Measurements from ENCODE around the gene FASLG.

FASLG gene

DNA sequence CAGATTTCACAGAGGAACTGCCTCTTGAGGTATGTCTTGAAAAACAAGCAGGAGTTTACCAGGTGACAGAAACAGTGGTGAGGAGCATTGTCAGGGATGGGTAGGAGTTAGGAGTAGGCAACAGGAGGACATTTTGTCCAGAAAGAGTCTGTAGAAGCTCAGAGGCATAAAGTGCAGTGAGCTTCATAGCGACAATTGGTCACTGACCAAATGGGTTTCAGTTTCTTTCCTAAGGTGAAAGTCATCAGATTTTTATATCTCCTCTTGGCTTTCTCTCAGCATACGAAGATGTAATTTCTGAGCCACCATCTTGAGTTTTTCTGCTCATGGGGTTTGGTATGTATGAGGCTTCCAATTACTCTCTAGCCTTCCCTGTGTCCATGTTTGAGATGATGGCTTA lies 29.3 kb upstream of the FASLG start:
- TF ChIP-seq L3MBTL2 (conservative IDR thresholded peaks at IDR 0.05) (no peak), SUZ12 (IDR thresholded peaks at IDR 0.05) (no peak), FOXK2 (IDR thresholded peaks at IDR 0.05) (no peak), FOXM1 (IDR thresholded peaks at IDR 0.05; ENCODE audit: borderline replicate concordance) (no peak), NFRKB (IDR thresholded peaks at IDR 0.05) (no peak), SP1 (IDR thresholded peaks at IDR 0.05) (no peak), ARNT (IDR thresholded peaks at IDR 0.05) (no peak), BHLHE40 (IDR thresholded peaks at IDR 0.05; ENCODE audit: borderline replicate concordance) (no peak), FOXA1 (IDR thresholded peaks at IDR 0.05) (no peak)
- TF ChIP-seq, protein P1, sequence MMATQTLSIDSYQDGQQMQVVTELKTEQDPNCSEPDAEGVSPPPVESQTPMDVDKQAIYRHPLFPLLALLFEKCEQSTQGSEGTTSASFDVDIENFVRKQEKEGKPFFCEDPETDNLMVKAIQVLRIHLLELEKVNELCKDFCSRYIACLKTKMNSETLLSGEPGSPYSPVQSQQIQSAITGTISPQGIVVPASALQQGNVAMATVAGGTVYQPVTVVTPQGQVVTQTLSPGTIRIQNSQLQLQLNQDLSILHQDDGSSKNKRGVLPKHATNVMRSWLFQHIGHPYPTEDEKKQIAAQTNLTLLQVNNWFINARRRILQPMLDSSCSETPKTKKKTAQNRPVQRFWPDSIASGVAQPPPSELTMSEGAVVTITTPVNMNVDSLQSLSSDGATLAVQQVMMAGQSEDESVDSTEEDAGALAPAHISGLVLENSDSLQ (IDR thresholded peaks at IDR 0.05) = no peak
- POLR2A ChIA-PET = no interaction called here
- CTCF ChIA-PET = no interaction called here
- no peak for DNase-seq (ENCODE audit: extremely low spot score)

DNA sequence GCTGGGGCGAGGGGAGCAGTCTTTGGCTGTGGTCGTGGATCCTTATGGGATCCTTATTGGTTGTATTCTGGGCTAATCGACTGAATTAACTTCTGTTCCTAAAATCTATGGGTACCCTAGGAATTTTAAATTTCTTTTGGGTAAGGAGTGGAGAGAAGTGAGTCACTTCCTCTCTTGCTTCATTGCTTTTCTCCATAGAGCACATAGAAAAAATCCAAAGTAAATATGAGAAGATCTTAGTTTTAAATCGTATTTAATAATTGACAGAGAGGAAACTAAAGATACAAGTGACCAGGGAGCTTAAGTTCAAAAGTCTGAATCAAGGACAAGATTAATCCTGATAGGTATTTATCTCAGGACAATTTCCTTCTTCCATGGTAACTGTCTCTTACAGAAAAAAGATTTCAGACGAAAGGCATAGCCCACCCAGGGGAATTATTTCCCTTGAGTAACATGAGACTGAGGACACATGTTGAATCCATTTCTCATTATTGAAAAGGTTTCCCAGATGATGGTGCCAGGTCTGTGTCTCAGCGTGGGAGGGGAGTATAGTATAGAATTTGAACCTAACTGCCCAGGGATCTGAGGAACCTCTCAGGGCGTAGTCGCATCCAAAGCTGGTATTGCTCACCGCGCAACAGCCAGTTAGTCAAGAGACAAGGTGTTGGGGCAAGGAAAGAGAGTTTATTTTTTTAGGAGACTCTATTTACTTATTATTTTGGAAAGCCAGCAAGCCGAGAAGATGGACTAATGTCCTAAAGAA lies 28.7 kb upstream of the FASLG start:
- POLR2A ChIA-PET = no interaction called here

DNA sequence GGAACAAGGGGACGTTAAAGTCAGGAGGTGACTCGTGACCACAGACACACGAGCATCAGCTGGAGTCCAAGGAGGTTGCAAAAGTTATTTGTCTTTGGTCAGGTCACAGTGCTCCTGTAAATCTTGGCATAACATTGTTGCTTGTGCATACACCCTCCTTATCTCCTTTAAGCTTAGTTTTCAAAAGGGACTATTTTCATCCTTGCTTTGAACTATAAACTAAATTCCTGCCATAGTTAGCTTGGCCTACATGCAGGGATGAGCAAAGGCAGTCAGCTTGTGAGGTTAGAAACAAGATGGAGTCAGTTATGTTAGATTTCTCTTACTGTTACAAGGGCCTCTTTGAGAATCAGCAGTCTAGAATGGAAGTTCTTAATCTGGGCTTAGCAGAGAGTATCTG lies 28.0 kb upstream of the FASLG start:
- CTCF ChIA-PET = no interaction called here
- TF ChIP-seq ARNT (IDR thresholded peaks at IDR 0.05) (no peak), SUZ12 (IDR thresholded peaks at IDR 0.05) (no peak), CTBP1 (IDR thresholded peaks at IDR 0.05; ENCODE audit: borderline replicate concordance) (no peak), FOXK2 (IDR thresholded peaks at IDR 0.05) (no peak), HDGF (IDR thresholded peaks at IDR 0.05; ENCODE audit: borderline replicate concordance) (no peak), BHLHE40 (IDR thresholded peaks at IDR 0.05; ENCODE audit: borderline replicate concordance) (no peak), FOXA1 (IDR thresholded peaks at IDR 0.05) (no peak), FOXM1 (IDR thresholded peaks at IDR 0.05; ENCODE audit: borderline replicate concordance) (no peak), ZNF384 (IDR thresholded peaks at IDR 0.05) (no peak), ELF4 (IDR thresholded peaks at IDR 0.05) (no peak), LEF1 (IDR thresholded peaks at IDR 0.05; ENCODE audit: borderline replicate concordance) (no peak), L3MBTL2 (conservative IDR thresholded peaks at IDR 0.05) (no peak), NFRKB (IDR thresholded peaks at IDR 0.05) (no peak), TARDBP (IDR thresholded peaks at IDR 0.05) (no peak)
- TF ChIP-seq, protein P1 (IDR thresholded peaks at IDR 0.05) = no peak
- no peak for DNase-seq (ENCODE audit: extremely low spot score)
- POLR2A ChIA-PET = no interaction called here

More for the DNA sequence above, 28.7 kb upstream of the FASLG start:
- CTCF ChIA-PET = no interaction called here
- DNase-seq (ENCODE audit: extremely low spot score) = no peak
- no peak for TF ChIP-seq LEF1 (IDR thresholded peaks at IDR 0.05; ENCODE audit: borderline replicate concordance)
- TF ChIP-seq SP1 (IDR thresholded peaks at IDR 0.05) = no peak
- TF ChIP-seq TARDBP (IDR thresholded peaks at IDR 0.05) = no peak
- no peak for TF ChIP-seq BHLHE40 (IDR thresholded peaks at IDR 0.05; ENCODE audit: borderline replicate concordance)
- TF ChIP-seq NFRKB (IDR thresholded peaks at IDR 0.05) = no peak
- TF ChIP-seq, protein P1 (IDR thresholded peaks at IDR 0.05) = no peak
- no peak for TF ChIP-seq FOXK2 (IDR thresholded peaks at IDR 0.05)
- no peak for TF ChIP-seq SUZ12 (IDR thresholded peaks at IDR 0.05)
- no peak for TF ChIP-seq ELF4 (IDR thresholded peaks at IDR 0.05)
- no peak for TF ChIP-seq ZNF384 (IDR thresholded peaks at IDR 0.05)
- no peak for TF ChIP-seq FOXM1 (IDR thresholded peaks at IDR 0.05; ENCODE audit: borderline replicate concordance)
- TF ChIP-seq HDGF (IDR thresholded peaks at IDR 0.05; ENCODE audit: borderline replicate concordance) = no peak
- TF ChIP-seq L3MBTL2 (conservative IDR thresholded peaks at IDR 0.05) = no peak
- TF ChIP-seq FOXA1 (IDR thresholded peaks at IDR 0.05) = no peak
- no peak for TF ChIP-seq CTBP1 (IDR thresholded peaks at IDR 0.05; ENCODE audit: borderline replicate concordance)
- TF ChIP-seq ARNT (IDR thresholded peaks at IDR 0.05) = no peak

DNA sequence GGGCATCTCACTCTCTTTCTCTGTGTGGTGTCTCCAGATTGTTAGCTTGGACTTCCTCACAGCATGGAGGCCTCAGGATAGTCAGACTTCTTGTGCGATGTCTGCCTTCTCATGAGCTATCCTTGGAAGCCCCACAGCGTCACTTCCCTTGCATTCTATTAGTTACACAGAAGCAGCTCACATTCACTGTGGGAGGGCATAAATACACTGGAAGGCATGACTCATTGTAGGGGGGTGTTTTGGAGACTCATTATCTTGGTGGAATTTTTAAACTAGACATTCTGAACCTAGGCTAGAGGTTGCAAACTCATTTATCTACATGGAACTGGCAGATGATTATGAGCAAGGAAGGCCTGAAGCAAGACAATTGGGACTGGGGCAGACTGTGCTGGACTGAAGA lies 21.4 kb upstream of the FASLG start:
- TF ChIP-seq FOXA1 (IDR thresholded peaks at IDR 0.05) (no peak), CTBP1 (IDR thresholded peaks at IDR 0.05; ENCODE audit: borderline replicate concordance) (no peak), ARNT (IDR thresholded peaks at IDR 0.05) (no peak), L3MBTL2 (conservative IDR thresholded peaks at IDR 0.05) (no peak), NFRKB (IDR thresholded peaks at IDR 0.05) (no peak), FOXM1 (IDR thresholded peaks at IDR 0.05; ENCODE audit: borderline replicate concordance) (no peak), BHLHE40 (IDR thresholded peaks at IDR 0.05; ENCODE audit: borderline replicate concordance) (no peak)
- DNase-seq (ENCODE audit: extremely low spot score) = no peak
- ChIA-PET CTCF (no interaction called here), POLR2A (no interaction called here)

DNA sequence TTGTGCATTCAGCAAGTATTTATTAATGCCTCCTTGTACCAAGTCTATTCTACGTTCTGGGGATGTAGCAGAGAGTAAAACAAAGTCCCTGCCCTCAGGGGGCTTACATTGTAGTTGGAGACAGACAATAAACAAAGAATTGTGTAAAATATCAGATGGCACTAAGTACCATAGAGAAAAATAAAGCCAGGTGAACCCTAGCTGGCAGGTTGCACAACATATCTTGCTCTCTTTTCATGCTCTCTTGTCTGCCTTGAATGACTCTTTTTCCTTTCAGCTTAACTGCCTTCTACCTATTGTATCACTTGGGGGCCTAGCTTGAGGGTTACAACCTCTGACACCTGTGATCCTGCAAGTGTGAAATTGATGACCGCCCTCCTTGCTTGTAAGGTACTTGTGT lies 20.7 kb upstream of the FASLG start:
- ChIA-PET POLR2A (no interaction called here), CTCF (no interaction called here)
- no peak for TF ChIP-seq ELF4 (IDR thresholded peaks at IDR 0.05)
- no peak for TF ChIP-seq FOXK2 (IDR thresholded peaks at IDR 0.05)
- TF ChIP-seq SP1 (IDR thresholded peaks at IDR 0.05) = no peak
- no peak for TF ChIP-seq CTBP1 (IDR thresholded peaks at IDR 0.05; ENCODE audit: borderline replicate concordance)
- no peak for TF ChIP-seq TARDBP (IDR thresholded peaks at IDR 0.05)
- no peak for TF ChIP-seq ZNF384 (IDR thresholded peaks at IDR 0.05)
- TF ChIP-seq ARNT (IDR thresholded peaks at IDR 0.05) = no peak
- no peak for TF ChIP-seq NFRKB (IDR thresholded peaks at IDR 0.05)
- no peak for TF ChIP-seq L3MBTL2 (conservative IDR thresholded peaks at IDR 0.05)
- no peak for TF ChIP-seq SUZ12 (IDR thresholded peaks at IDR 0.05)
- TF ChIP-seq HDGF (IDR thresholded peaks at IDR 0.05; ENCODE audit: borderline replicate concordance) = no peak
- TF ChIP-seq BHLHE40 (IDR thresholded peaks at IDR 0.05; ENCODE audit: borderline replicate concordance) = no peak
- no peak for TF ChIP-seq FOXM1 (IDR thresholded peaks at IDR 0.05; ENCODE audit: borderline replicate concordance)
- DNase-seq (ENCODE audit: extremely low spot score) = no peak
